ENCODE data around the gene DNAJC15. TPM values are rescaled to one million over a fixed set of nuclear protein-coding genes. Genes with fewer than 3 reads are reported as not detected.

Gene DNAJC15
- total RNA-seq, 1 experiment from 2014 or later: 10.8 TPM

DNA sequence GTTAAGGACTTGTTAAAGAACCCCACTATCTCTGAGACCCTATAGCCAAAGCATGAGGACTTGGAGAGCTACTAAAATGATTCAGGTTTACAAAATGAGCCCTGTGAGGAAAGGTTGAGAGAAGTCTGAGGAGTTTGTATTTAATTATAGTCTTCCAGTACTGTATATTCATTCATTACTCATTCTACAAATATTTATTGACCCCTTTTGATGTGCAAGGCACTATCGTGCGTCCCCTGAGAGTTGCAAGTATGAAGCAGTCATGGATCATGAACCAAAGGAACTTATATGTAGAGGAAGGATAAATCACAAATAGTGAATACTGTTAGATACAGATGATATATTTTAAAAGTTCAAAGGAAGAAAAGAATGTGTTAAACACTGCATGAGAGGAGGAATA lies 84.4 kb downstream of the DNAJC15 start:
- no peak for TF ChIP-seq ATF3 (IDR thresholded peaks at IDR 0.05)
- no peak for TF ChIP-seq ZBTB33 (IDR thresholded peaks at IDR 0.05; ENCODE audit: extremely low read depth, insufficient replicate concordance, low read length)
- no peak for TF ChIP-seq TCF7L2 (IDR thresholded peaks at IDR 0.05; ENCODE audit: borderline replicate concordance, extremely low read depth, insufficient read depth, insufficient read length)
- TF ChIP-seq JUND (IDR thresholded peaks at IDR 0.05): no peak
- no peak for TF ChIP-seq EZH2 (IDR thresholded peaks at IDR 0.05)
- TF ChIP-seq RAD21 (IDR thresholded peaks at IDR 0.05; ENCODE audit: low read depth): no peak
- no peak for TF ChIP-seq YY1 (IDR thresholded peaks at IDR 0.05; ENCODE audit: extremely low read depth, insufficient replicate concordance, low read depth, low read length)
- no peak for TF ChIP-seq CTCF (IDR thresholded peaks at IDR 0.05 in 2 of 3, conservative IDR thresholded peaks at IDR 0.05 in 1 of 3; ENCODE audit: borderline replicate concordance in 1 of 3, insufficient read depth in 1 of 3, low read depth in 2 of 3, low read length in 2 of 3)
- TF ChIP-seq MAX (IDR thresholded peaks at IDR 0.05): no peak
- no peak for TF ChIP-seq EZH2phosphoT487 (IDR thresholded peaks at IDR 0.05; ENCODE audit: borderline replicate concordance)
- TF ChIP-seq POLR2AphosphoS5 (IDR thresholded peaks at IDR 0.05; ENCODE audit: low read depth, low read length): no peak
- no peak for TF ChIP-seq FOSL1 (IDR thresholded peaks at IDR 0.05; ENCODE audit: low read depth)
- no peak for TF ChIP-seq SP1 (IDR thresholded peaks at IDR 0.05; ENCODE audit: low read depth)
- no peak for TF ChIP-seq REST (IDR thresholded peaks at IDR 0.05; ENCODE audit: low read depth)
- no peak for TF ChIP-seq SIN3A (IDR thresholded peaks at IDR 0.05; ENCODE audit: low read depth)
- no peak for TF ChIP-seq ZNF274 (IDR thresholded peaks at IDR 0.05; ENCODE audit: low read depth, low read length)
- TF ChIP-seq CEBPB (IDR thresholded peaks at IDR 0.05; ENCODE audit: low read depth): no peak
- TF ChIP-seq CBX3 (IDR thresholded peaks at IDR 0.05; ENCODE audit: low read depth): no peak
- no peak for TF ChIP-seq POLR2A (IDR thresholded peaks at IDR 0.05; ENCODE audit: borderline replicate concordance, extremely low read depth, insufficient read depth, insufficient read length)
- CTCF ChIA-PET: no interaction called here
- DNase-seq (ENCODE audit: low read depth, low spot score): no peak
- Histone ChIP-seq H2AFZ (ENCODE audit: low read depth, low read length, poor library complexity, severe bottlenecking) (no peak overlapping the region), H3K27ac (ENCODE audit: low read depth, low read length) (peak overlapping the region; percentile 5; the same call in 1 of the 2 replicates), H3K36me3 (ENCODE audit: control insufficient read depth in 1 of 2, insufficient read depth in 2 of 2, low read length in 2 of 2) (no peaks in the 10 kb centered on the region), H3K9me2 (ENCODE audit: insufficient read depth) (no peaks in the 10 kb centered on the region), H3K9ac (ENCODE audit: low read length) (no peak overlapping the region), H3K4me1 (ENCODE audit: control insufficient read depth in 1 of 2, insufficient read depth in 2 of 2, low read length in 2 of 2) (peaks cover 4 to 13% of the 10 kb centered on the region in 2 experiments; a peak in 3 of 4 replicates), H3K79me2 (ENCODE audit: insufficient read depth, low read length) (no peaks in the 10 kb centered on the region), H3K9me3 (ENCODE audit: control insufficient read depth in 1 of 2, insufficient read depth in 1 of 2, low read depth in 1 of 2, low read length in 2 of 2) (no peaks in the 10 kb centered on the region), H3K27me3 (ENCODE audit: insufficient read depth, low read length) (no peaks in the 10 kb centered on the region), H3K4me2 (ENCODE audit: low read length) (peak overlapping the region; percentile 40), H3K4me3 (replicated peaks in 1 of 2; ENCODE audit: low read depth in 1 of 2, low read length in 2 of 2) (no peak overlapping the region), H4K20me1 (ENCODE audit: insufficient read depth) (no peaks in the 10 kb centered on the region)
- RAD21 ChIA-PET (ENCODE audit: low non-redundant PET in 1 of 2, low total read pairs in 2 of 2, uncharacterized antibody in 2 of 2, unreplicated experiment in 2 of 2): no interaction called here
- ATAC-seq: peak; percentile 61
- intact Hi-C loops (cut with micrococcal nuclease): no loop called here
- POLR2A ChIA-PET: no interaction called here
- TSS peak; percentile 23 for BruUV-seq (replicated peaks)

Measured in HCT116 (cell line).